Endothelial cell of umbilical vein (primary cell): ENCODE data around the gene SERPINA3. TPM values are rescaled to one million over a fixed set of nuclear protein-coding genes. Genes with fewer than 3 reads are reported as not detected.

ENCODE experiments used
- BruUV-seq: library from RNA; stranded (reverse); fragments of 400-500 nt; replicated peaks from 2 replicates; lab custom pipeline; 2021; lab: Mats Ljungman, UMichigan
- CTCF ChIA-PET: fragments of 300-600, 350-600 bp; sonication (Branson Sonifier 250); formaldehyde crosslinking; loops from one replicate; lab custom pipeline; 2021; ENCODE audit warnings: antibody characterized with exemption, inconsistent platforms; lab: Charles Lee
- POLR2A ChIA-PET: fragments of 300-600, 350-600 bp; sonication (Branson Sonifier 250); formaldehyde crosslinking; loops from one replicate; lab custom pipeline; 2021; ENCODE audit warnings: antibody characterized with exemption, inconsistent platforms; lab: Charles Lee
- DNase-seq: peaks from one replicate; pipeline ENCODE4 v3.0.0-alpha.2; 2011; ENCODE audit warnings: low read depth, low spot score
- FAIRE-seq: peaks from 2 replicates; lab custom pipeline; 2011; peaks lifted over from hg19 to GRCh38; lab: Jason Lieb, UNC
- H2AFZ ChIP-seq: 2 replicates; pipeline ENCODE4 v1.6.0; 2012; ENCODE audit warnings: low read depth, low read length, control low read depth, inconsistent platforms
- H3K27ac ChIP-seq: 2 replicates; pipeline ENCODE4 v1.5.1; 2011; ENCODE audit warnings: low read depth, mild to moderate bottlenecking, control low read depth, low read length, moderate library complexity; ENCODE audit not compliant: insufficient read depth
- H3K27me3 ChIP-seq, 2 experiments: 2 replicates each; pipeline versions ENCODE4 v1.6.0 to v1.6.1; 2011; ENCODE audit warnings: low read length in 2 of 2, mixed read lengths in 1 of 2; ENCODE audit not compliant: control insufficient read depth in 2 of 2, insufficient read depth in 2 of 2
- H3K36me3 ChIP-seq, 2 experiments: 2 replicates in 1 of 2; 3 replicates in 1 of 2; pipeline ENCODE4 v1.5.1; 2011; ENCODE audit warnings: low read length in 2 of 2, mild to moderate bottlenecking in 1 of 2, moderate library complexity in 1 of 2; ENCODE audit not compliant: control insufficient read depth in 2 of 2, insufficient read depth in 2 of 2; ENCODE audit errors: extremely low read depth in 1 of 2
- H3K4me1 ChIP-seq: 3 replicates; pipeline ENCODE4 v1.5.1; 2011; ENCODE audit warnings: mild to moderate bottlenecking, low read length; ENCODE audit not compliant: control insufficient read depth, insufficient read depth; ENCODE audit errors: extremely low read depth
- H3K4me2 ChIP-seq: 2 replicates; pipeline ENCODE4 v1.6.1; 2011; ENCODE audit warnings: low read length, control low read depth, mixed read lengths; ENCODE audit not compliant: insufficient read depth
- H3K4me3 ChIP-seq, 3 experiments: fragments of 200-600 bp in 1 of 3; sonication (generic), shearing (Covaris generic) in 1 of 3; replicated peaks in 1 of 3; 2 replicates each; pipeline ENCODE4 v1.5.1; 2011 to 2016; ENCODE audit warnings: control low read depth in 3 of 3, low read length in 3 of 3, mild to moderate bottlenecking in 2 of 3, inconsistent platforms in 1 of 3, low read depth in 1 of 3, moderate library complexity in 1 of 3; ENCODE audit not compliant: insufficient read depth in 1 of 3
- H3K79me2 ChIP-seq: 2 replicates; pipeline ENCODE4 v1.6.0; 2012; ENCODE audit warnings: low read length, inconsistent platforms; ENCODE audit not compliant: control insufficient read depth, insufficient read depth
- H3K9ac ChIP-seq: replicated peaks from 2 replicates; pipeline ENCODE3; 2011; ENCODE audit warnings: low read length, control low read depth; ENCODE audit not compliant: insufficient read depth; ENCODE audit errors: extremely low read depth
- H3K9me1 ChIP-seq: replicated peaks from 3 replicates; pipeline ENCODE4 v1.6.0; 2011; ENCODE audit warnings: mild to moderate bottlenecking, low read length; ENCODE audit not compliant: control insufficient read depth, insufficient read depth; ENCODE audit errors: extremely low read depth
- H3K9me3 ChIP-seq: replicated peaks from 2 replicates; pipeline ENCODE4 v1.5.1; 2012; ENCODE audit warnings: low read length, inconsistent platforms; ENCODE audit not compliant: control insufficient read depth, insufficient read depth
- H4K20me1 ChIP-seq: replicated peaks from 2 replicates; pipeline ENCODE3; 2011; ENCODE audit warnings: mild to moderate bottlenecking, low read length; ENCODE audit not compliant: control insufficient read depth, insufficient read depth; ENCODE audit errors: extremely low read depth
- CTCF ChIP-seq, 2 donors: IDR thresholded peaks; 1 replicate in 1 of 2; 2 replicates in 1 of 2; pipeline ENCODE4 v1.5.1; 2011; ENCODE audit warnings: low read length in 2 of 2, mild to moderate bottlenecking in 2 of 2, moderate library complexity in 2 of 2, control low read depth in 1 of 2, inconsistent platforms in 1 of 2, low read depth in 1 of 2; ENCODE audit not compliant: insufficient read depth in 1 of 2; ENCODE audit errors: extremely low read depth in 1 of 2
- EZH2 ChIP-seq: IDR thresholded peaks from 2 replicates; pipeline ENCODE4 v1.6.1; 2012; ENCODE audit warnings: borderline replicate concordance, low read depth, mild to moderate bottlenecking, moderate library complexity, low read length, inconsistent platforms; ENCODE audit not compliant: severe bottlenecking
- FOS ChIP-seq: IDR thresholded peaks from 2 replicates; pipeline ENCODE4 v1.6.1; 2011; ENCODE audit warnings: mild to moderate bottlenecking, low read length, moderate library complexity, borderline replicate concordance; ENCODE audit not compliant: insufficient read depth
- JUN ChIP-seq: IDR thresholded peaks from 2 replicates; pipeline ENCODE4 v1.6.1; 2011; ENCODE audit warnings: borderline replicate concordance, low read depth; ENCODE audit not compliant: insufficient read length, insufficient read depth
- MAX ChIP-seq: IDR thresholded peaks from 2 replicates; pipeline ENCODE4 v1.6.1; 2011; ENCODE audit not compliant: insufficient read depth, insufficient read length
- MYC ChIP-seq: IDR thresholded peaks from one replicate; pipeline ENCODE4 v1.6.1; 2011; ENCODE audit warnings: mild to moderate bottlenecking, low read depth, low read length
- POLR2A ChIP-seq: IDR thresholded peaks from 2 replicates; pipeline ENCODE4 v1.6.1; 2012; ENCODE audit warnings: low read depth, mild to moderate bottlenecking, control low read depth, low read length
- POLR2AphosphoS5 ChIP-seq: IDR thresholded peaks from 2 replicates; pipeline ENCODE4 v1.6.1; 2012; ENCODE audit warnings: low read depth, mild to moderate bottlenecking, control low read depth, low read length, moderate library complexity; ENCODE audit not compliant: insufficient read depth
- dilution Hi-C: fragments of 300-500 bp; cut with MboI; formaldehyde crosslinking; loops from one replicate; pipeline ENCODE4 v1.15.0; 2019; ENCODE audit warnings: low sequenced_read_pairs; ENCODE audit not compliant: extremely low pct_ligation_motif_present
- intact Hi-C: fragments of 100-400 bp; cut with micrococcal nuclease; formaldehyde crosslinking; loops from one replicate; pipeline ENCODE4 v1.10.0; 2022
- polyA plus RNA-seq, 4 experiments: library from polyadenylated mRNA; depleted of rRNA in 3 of 4; stranded (reverse) in 3 of 4; unstranded in 1 of 4; fragments of >200 nt; gene quantifications; 2 replicates each; pipeline versions ENCODE4 v1.2.1 to v1.2.3, GENCODE V29; 2011 to 2012; ENCODE audit warnings: missing spikeins in 1 of 4
- total RNA-seq: library from RNA; stranded (reverse); gene quantifications from 2 replicates; pipeline ENCODE4 v1.2.3, GENCODE V29; 2021

The SERPINA3 gene
- total and polyA plus RNA-seq, 2 donors (not counting 3 experiments of a cell fraction or from before 2014, with no cell fraction given) = not detected

GRCh38 chr14:94586635-94587034 lies 25.6 kb upstream of the SERPINA3 start:
- Histone ChIP-seq H3K9me3 (no peaks in the 10 kb centered on the region), H3K9ac (no peak overlapping the region), H3K36me3 (no peaks in the 10 kb centered on the region), H4K20me1 (no peaks in the 10 kb centered on the region), H3K4me3 (no peak overlapping the region), H3K4me1 (no peaks in the 10 kb centered on the region), H3K9me1 (no peaks in the 10 kb centered on the region), H3K27ac (no peak overlapping the region), H3K27me3 (no peaks in the 10 kb centered on the region), H3K79me2 (no peaks in the 10 kb centered on the region), H3K4me2 (no peak overlapping the region), H2AFZ (no peak overlapping the region)
- TF ChIP-seq JUN (no peak), POLR2AphosphoS5 (no peak), POLR2A (no peak), EZH2 (no peak)
- intact Hi-C loops (no loop called here), dilution Hi-C loops (no loop called here)
- no TSS peak for BruUV-seq
- ChIA-PET CTCF (interaction anchor here (1.0 kb wide), 1 partner anchor 12 kb away, joined by 3 read pairs; no protein-coding TSS in a partner anchor), POLR2A (no interaction called here)
- no peak for FAIRE-seq
- no peak for DNase-seq

GRCh38 chr14:94588311-94588710 lies 23.9 kb upstream of the SERPINA3 start:
- Histone ChIP-seq H3K4me3 (no peak overlapping the region), H2AFZ (no peak overlapping the region), H3K36me3 (no peaks in the 10 kb centered on the region), H3K4me1 (no peaks in the 10 kb centered on the region), H3K4me2 (no peak overlapping the region), H3K9me3 (no peaks in the 10 kb centered on the region), H3K27ac (no peak overlapping the region), H3K9ac (no peak overlapping the region), H4K20me1 (no peaks in the 10 kb centered on the region), H3K27me3 (no peaks in the 10 kb centered on the region), H3K9me1 (no peaks in the 10 kb centered on the region), H3K79me2 (no peaks in the 10 kb centered on the region)
- POLR2A ChIA-PET = no interaction called here
- DNase-seq (no peak), FAIRE-seq (no peak)
- intact Hi-C loops (no loop called here), dilution Hi-C loops (no loop called here)
- no TSS peak for BruUV-seq
- CTCF ChIA-PET = no interaction called here
- TF ChIP-seq CTCF (IDR thresholded peaks at IDR 0.05; ENCODE audit: extremely low read depth in 1 of 2, insufficient read depth in 1 of 2, low read depth in 1 of 2, low read length in 2 of 2) = no peak
- TF ChIP-seq MYC = no peak
- no peak for TF ChIP-seq MAX
- TF ChIP-seq FOS = no peak
- TF ChIP-seq JUN = no peak
- TF ChIP-seq EZH2 = no peak
